Common myeloid progenitor, CD34-positive (primary cell): ENCODE data around the gene PLA2G4B.

Source experiments
- CTCF ChIA-PET: fragments of 350-600 bp; sonication (Branson Sonifier 250); formaldehyde crosslinking; loops from one replicate; lab custom pipeline; 2021; ENCODE audit warnings: antibody characterized with exemption; lab: Charles Lee
- POLR2A ChIA-PET: fragments of 350-600 bp; sonication (Branson Sonifier 250); formaldehyde crosslinking; loops from one replicate; lab custom pipeline; 2021; ENCODE audit warnings: antibody characterized with exemption; lab: Charles Lee
- DNase-seq, 3 donors: peaks; one replicate each; pipeline versions ENCODE4 v3.0.0 to v3.0.0-alpha.2; 2013
- H3K27ac ChIP-seq, 2 experiments: 1 replicate in 1 of 2; 2 replicates in 1 of 2; pipeline ENCODE4 v1.7.0; 2013; ENCODE audit warnings: inconsistent platforms in 2 of 2, low read length in 2 of 2, mild to moderate bottlenecking in 2 of 2, low read depth in 1 of 2, moderate library complexity in 1 of 2; ENCODE audit not compliant: severe bottlenecking in 2 of 2, insufficient read depth in 1 of 2, poor library complexity in 1 of 2
- H3K27me3 ChIP-seq, 5 experiments: replicated peaks in 2 of 5; 1 replicate in 3 of 5; 2 replicates in 2 of 5; pipeline versions ENCODE4 v1.6.1 to v1.7.0; 2013; ENCODE audit warnings: low read length in 4 of 5, mild to moderate bottlenecking in 2 of 5, moderate library complexity in 2 of 5, inconsistent platforms in 1 of 5; ENCODE audit not compliant: insufficient read depth in 5 of 5, control insufficient read depth in 4 of 5
- H3K36me3 ChIP-seq, 4 experiments: 1 replicate in 2 of 4; 2 replicates in 2 of 4; pipeline versions ENCODE4 v1.6.1 to v1.7.0; 2013; ENCODE audit warnings: low read length in 3 of 4, control low read depth in 1 of 4, mild to moderate bottlenecking in 1 of 4; ENCODE audit not compliant: control insufficient read depth in 4 of 4, insufficient read depth in 4 of 4
- H3K4me1 ChIP-seq, 4 experiments: 1 replicate in 3 of 4; 2 replicates in 1 of 4; pipeline versions ENCODE4 v1.6.1 to v1.7.1; 2013; ENCODE audit warnings: low read length in 3 of 4, mild to moderate bottlenecking in 3 of 4, control low read depth in 1 of 4, inconsistent platforms in 1 of 4, moderate library complexity in 1 of 4; ENCODE audit not compliant: control insufficient read depth in 4 of 4, insufficient read depth in 4 of 4; ENCODE audit errors: control extremely low read depth in 1 of 4
- H3K4me3 ChIP-seq, 7 experiments: 1 replicate in 4 of 7; 2 replicates in 3 of 7; pipeline versions ENCODE4 v1.5.1 to v1.7.0; 2013; ENCODE audit warnings: mild to moderate bottlenecking in 7 of 7, low read length in 6 of 7, moderate library complexity in 6 of 7, inconsistent platforms in 2 of 7, low read depth in 2 of 7, control low read depth in 1 of 7; ENCODE audit not compliant: insufficient read depth in 4 of 7, control insufficient read depth in 1 of 7; ENCODE audit errors: extremely low read depth in 1 of 7
- H3K9me3 ChIP-seq, 5 experiments: 1 replicate in 4 of 5; 2 replicates in 1 of 5; pipeline versions ENCODE4 v1.6.1 to v1.7.1; 2013; ENCODE audit warnings: low read length in 4 of 5, mild to moderate bottlenecking in 2 of 5, inconsistent platforms in 1 of 5, low read depth in 1 of 5, moderate library complexity in 1 of 5; ENCODE audit not compliant: control insufficient read depth in 4 of 5, insufficient read depth in 2 of 5; ENCODE audit errors: control extremely low read depth in 1 of 5
- WGBS: methylation state at CpG from one replicate; pipeline ENCODE4 v1.1.5; 2013; ENCODE audit not compliant: insufficient coverage; 5-methylcytosine and 5-hydroxymethylcytosine counted together

Gene PLA2G4B

GRCh38 chr15:41836713-41837454, 1.8 kb upstream of the PLA2G4B start:
- CTCF ChIA-PET, result interaction anchor here (0.9 to 3.7 kb wide), 2 partner anchors 14 to 54 kb away, joined by 3 to 11 read pairs; no protein-coding TSS in a partner anchor
- POLR2A ChIA-PET, result no interaction called here
- H3K4me1 ChIP-seq, result peaks cover 0 to 7% (median 3%) of the 10 kb centered on the region in 4 experiments
- 94% methylated on average over 20 of the region's 23 CpGs for WGBS
- no peak overlapping the region for H3K4me3 ChIP-seq
- H3K9me3 ChIP-seq, result no peaks in the 10 kb centered on the region
- H3K36me3 ChIP-seq, result peaks cover 0 to 14% (median 2%) of the 10 kb centered on the region in 4 experiments
- no peak overlapping the region for H3K27ac ChIP-seq
- DNase-seq, result no peak
- no peaks in the 10 kb centered on the region for H3K27me3 ChIP-seq

DNA sequence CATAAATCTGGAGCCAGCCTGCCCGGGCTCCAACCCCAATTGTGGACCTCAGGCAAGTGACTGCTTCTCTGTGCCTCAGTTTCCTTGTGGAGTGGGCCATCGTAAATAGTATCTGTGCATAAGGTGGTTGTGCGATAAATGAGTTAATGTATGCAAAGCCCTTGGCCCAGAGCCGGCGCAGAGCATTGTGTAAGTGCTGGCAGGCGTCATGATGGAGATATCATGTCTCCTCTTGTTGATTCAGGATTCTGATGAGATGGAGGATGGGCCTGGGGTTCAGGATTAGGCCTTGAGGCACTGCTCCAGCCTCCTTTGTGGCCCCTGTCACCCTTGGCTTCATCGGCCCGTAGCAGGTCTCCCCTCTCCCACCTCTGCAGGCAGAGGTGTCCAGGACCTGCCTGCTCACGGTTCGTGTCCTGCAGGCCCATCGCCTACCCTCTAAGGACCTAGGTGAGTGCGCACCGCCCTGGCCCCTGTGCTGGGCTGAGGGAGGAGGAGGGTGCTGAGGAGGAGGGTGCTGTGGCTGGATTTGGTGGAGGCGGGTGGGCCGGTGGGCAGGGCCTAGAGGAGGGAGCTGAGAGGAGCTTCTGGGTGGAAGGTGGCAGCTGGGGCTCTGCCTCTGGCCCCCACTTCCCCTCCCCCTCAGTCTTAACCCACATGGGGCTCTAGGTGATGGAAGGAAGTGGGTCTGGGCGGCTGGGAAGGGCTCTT, 1.3 kb downstream of the PLA2G4B start:
- ChIA-PET CTCF (interaction anchor here (0.8 to 3.7 kb wide), 4 partner anchors 8 to 67 kb away, joined by 3 to 11 read pairs (median 7); no protein-coding TSS in a partner anchor), POLR2A (no interaction called here)
- H3K27me3 ChIP-seq, result no peaks in the 10 kb centered on the region
- WGBS, result 100% methylated on average over 7 of the region's 16 CpGs
- H3K4me3 ChIP-seq, result no peak overlapping the region
- H3K9me3 ChIP-seq, result no peaks in the 10 kb centered on the region
- no peak overlapping the region for H3K27ac ChIP-seq
- peaks cover 0 to 22% (median 5%) of the 10 kb centered on the region in 4 experiments for H3K36me3 ChIP-seq
- no peak for DNase-seq
- peaks cover 0 to 6% (median under 1%) of the 10 kb centered on the region in 4 experiments for H3K4me1 ChIP-seq

DNA sequence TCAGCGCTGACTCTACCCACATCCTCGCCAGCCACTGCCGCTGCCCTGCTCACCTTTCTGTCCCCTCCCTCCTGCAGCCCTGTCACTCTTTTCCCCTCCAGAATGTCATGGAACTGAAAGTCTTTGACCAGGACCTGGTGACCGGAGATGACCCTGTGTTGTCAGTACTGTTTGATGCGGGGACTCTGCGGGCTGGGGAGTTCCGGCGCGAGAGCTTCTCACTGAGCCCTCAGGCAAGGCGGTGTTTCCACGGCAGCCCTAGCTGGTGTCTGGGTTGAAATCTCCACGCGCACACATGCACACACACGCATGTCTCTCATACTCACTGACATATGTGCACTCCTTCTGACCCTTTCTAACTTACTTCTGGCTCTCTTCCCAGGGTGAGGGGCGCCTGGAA, 2.0 kb downstream of the PLA2G4B start:
- DNase-seq, result no peak
- peaks cover 0 to 6% (median under 1%) of the 10 kb centered on the region in 4 experiments for H3K4me1 ChIP-seq
- H3K27ac ChIP-seq, result no peak overlapping the region
- WGBS, result 97% methylated on average over 14 of the region's 15 CpGs
- no peaks in the 10 kb centered on the region for H3K9me3 ChIP-seq
- ChIA-PET POLR2A (no interaction called here), CTCF (interaction anchor here (0.8 to 3.7 kb wide), 5 partner anchors 9 to 67 kb away, joined by 3 to 11 read pairs (median 3); no protein-coding TSS in a partner anchor)
- H3K27me3 ChIP-seq, result no peaks in the 10 kb centered on the region
- peaks cover 0 to 22% (median 9%) of the 10 kb centered on the region in 4 experiments for H3K36me3 ChIP-seq
- no peak overlapping the region for H3K4me3 ChIP-seq

DNA sequence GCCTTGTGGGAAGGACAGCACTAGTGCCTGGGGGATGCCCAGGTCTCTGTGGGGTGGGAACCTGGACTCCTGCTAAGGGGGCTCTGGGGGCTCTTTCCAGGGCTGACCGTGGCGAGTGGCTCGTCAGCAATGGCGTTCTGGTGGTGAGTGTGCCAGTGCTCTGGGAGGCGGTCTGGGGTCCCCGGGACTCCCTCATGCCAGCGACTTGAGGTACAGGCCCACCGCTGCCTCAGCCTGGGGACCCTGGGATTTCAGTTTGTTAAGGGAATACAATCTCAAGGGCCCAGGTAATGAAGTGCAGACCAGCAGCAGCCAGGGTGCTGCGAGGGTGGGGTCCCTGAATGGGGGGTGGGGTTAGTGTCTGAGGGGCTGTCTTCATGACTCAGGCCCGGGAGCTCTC, 2.5 kb downstream of the PLA2G4B start:
- ChIA-PET POLR2A (no interaction called here), CTCF (interaction anchor here (1.3 kb wide), 2 partner anchors 11 to 61 kb away, joined by 3 read pairs; no protein-coding TSS in a partner anchor)
- Histone ChIP-seq H3K9me3 (no peaks in the 10 kb centered on the region), H3K4me3 (no peak overlapping the region), H3K27me3 (no peaks in the 10 kb centered on the region), H3K27ac (no peak overlapping the region), H3K4me1 (peaks cover 0 to 6% (median 0%) of the 10 kb centered on the region in 4 experiments), H3K36me3 (peaks cover 0 to 26% (median 10%) of the 10 kb centered on the region in 4 experiments)
- WGBS, result 100% methylated on average over 6 of the region's 10 CpGs
- DNase-seq, result no peak

- CTCF ChIA-PET, result interaction anchor here (1.4 kb wide), 1 partner anchor 11 kb away, joined by 5 read pairs; no protein-coding TSS in a partner anchor
- 75% methylated on average over 8 of the region's 12 CpGs for WGBS
- DNase-seq, result no peak
- H3K4me3 ChIP-seq, result no peak overlapping the region
- POLR2A ChIA-PET, result no interaction called here
- no peaks in the 10 kb centered on the region for H3K27me3 ChIP-seq
- H3K36me3 ChIP-seq, result peaks cover 0 to 36% (median 15%) of the 10 kb centered on the region in 4 experiments
- no peak overlapping the region for H3K27ac ChIP-seq
- H3K4me1 ChIP-seq, result peaks cover 0 to 6% (median 0%) of the 10 kb centered on the region in 4 experiments
- no peaks in the 10 kb centered on the region for H3K9me3 ChIP-seq
Observed at GRCh38 chr15:41842229-41842628, 3.6 kb downstream of the PLA2G4B start.

DNA sequence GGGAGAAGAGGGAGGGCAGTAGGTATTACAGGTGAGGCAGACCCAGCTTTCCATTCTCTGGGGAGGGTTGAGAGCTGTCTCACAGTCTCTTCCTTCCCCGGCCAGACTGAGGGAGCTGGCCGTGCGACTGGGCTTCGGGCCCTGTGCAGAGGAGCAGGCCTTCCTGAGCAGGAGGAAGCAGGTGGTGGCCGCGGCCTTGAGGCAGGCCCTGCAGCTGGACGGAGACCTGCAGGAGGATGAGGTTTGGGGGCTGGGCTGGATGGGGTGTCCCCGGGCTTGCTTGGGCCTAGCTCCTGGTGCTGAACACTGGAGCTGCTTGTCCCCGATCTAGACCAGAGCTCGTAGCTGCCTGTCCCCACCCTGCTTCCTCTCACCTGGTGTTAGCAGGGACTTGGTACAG, 4.9 kb downstream of the PLA2G4B start:
- Histone ChIP-seq H3K27me3 (no peaks in the 10 kb centered on the region), H3K4me1 (peaks cover 0 to 6% (median 0%) of the 10 kb centered on the region in 4 experiments), H3K36me3 (peaks cover 0 to 49% (median 19%) of the 10 kb centered on the region in 4 experiments), H3K27ac (no peak overlapping the region), H3K4me3 (no peak overlapping the region), H3K9me3 (no peaks in the 10 kb centered on the region)
- POLR2A ChIA-PET, result no interaction called here
- WGBS, result 87% methylated on average over 3 of the region's 10 CpGs
- DNase-seq, result peak in 1 of 3 donors; percentile 27
- CTCF ChIA-PET, result interaction anchor here (1.1 to 1.5 kb wide), 2 partner anchors 11 to 12 kb away, joined by 4 read pairs; no protein-coding TSS in a partner anchor
